HG02973 (cell line): ENCODE measurements around the gene ROBO1.

Source experiments
- ATAC-seq: cut with Tn5 transposase; IDR thresholded peaks from one replicate; pipeline ENCODE4 v1.9.1; 2021; ENCODE audit warnings: moderate library complexity; ENCODE audit not compliant: unreplicated experiment

ROBO1 gene

DNA sequence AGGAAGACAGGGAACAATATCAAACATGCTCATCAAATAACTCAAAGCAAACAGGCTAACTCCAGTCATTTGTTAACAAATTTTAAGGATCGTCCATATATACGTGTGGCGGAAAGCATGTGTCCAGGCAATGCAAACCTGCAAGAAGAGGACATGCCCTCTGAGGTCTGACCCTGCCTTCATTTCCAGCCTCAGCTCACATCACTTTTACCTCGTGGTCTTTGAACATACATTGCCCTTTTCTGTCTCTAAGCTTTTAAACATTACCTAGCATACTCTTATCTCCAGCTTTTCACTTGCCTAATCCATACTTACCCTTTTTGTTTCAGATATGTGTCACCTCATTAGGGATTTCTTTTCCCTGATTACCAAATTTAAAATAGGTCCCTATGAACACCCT lies 944.4 kb downstream of the ROBO1 start:
- no peak for ATAC-seq

DNA sequence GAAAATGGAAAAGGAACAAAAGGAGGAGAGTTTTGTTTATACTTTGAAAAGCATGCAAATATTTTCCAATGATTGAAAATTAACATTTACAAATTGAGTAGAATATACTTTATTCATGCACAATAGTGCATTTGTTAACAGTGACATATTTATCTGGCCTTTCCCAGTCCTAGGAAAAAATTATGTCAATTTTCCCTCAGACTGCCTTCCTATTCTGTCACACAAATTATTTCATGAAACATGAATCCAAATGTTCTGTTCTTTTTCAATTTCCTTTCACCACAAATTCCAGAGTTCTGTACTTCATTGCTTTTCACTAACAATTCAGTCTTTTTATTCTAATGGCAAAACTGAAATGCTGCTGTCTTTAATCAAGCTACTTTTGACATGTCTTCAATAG lies 945.1 kb downstream of the ROBO1 start:
- no peak for ATAC-seq

DNA sequence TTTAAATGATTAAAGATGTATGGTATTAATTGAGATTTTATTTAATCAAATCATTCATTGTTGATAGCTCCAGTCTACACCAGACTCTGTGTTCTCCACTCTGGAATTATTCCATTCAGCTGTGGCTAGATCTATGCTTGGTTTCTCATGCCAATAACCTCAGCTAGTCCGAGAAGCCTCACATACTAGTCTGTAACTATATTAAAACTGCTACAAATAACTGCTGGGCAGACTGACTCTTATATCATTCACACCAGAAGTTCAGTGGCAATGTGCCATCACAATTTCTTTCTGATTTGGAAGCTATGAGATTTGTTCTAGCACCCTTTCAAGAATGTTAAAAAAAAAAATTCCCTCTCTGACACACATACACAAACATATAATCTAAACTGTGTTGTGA lies 947.3 kb downstream of the ROBO1 start:
- ATAC-seq = no peak

DNA sequence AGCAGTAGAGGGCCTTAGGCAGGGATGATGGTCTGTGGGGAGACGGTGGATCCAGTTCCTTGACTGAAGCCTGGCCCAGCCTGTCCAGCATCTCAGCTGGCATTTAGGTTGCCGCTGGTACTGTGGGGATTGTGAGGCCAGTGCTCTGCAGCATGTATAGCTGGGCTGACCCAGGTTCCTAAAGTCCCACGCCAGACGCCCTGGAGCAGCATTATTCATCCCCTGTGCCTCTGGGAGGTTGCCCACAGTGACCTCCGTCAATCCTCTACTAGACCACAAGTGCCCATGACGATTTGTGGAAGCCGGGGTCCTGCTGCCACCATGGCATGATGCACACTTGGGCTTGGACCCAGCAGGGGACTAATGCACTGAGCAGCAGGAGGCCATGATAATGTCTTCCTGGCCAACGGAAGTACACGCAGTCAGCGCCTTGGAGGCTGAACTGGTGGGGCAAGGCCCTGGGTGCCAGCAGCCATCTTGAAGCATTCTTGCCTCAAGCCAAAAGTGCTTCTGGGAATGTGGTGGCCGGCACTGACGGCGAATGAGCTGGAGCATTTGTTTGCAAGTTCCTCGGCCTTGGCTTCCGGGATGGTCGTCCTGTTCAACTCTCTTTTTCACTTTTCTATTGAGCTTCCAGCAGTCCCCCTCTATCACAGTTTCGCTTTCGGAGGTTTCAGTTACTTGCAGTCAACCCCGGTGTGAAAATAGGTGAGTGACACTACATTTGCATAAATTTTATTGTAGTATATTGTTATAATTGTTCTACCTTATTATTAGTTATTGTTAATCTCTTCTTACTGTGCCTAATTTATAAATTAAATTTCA lies 949.4 kb downstream of the ROBO1 start:
- no peak for ATAC-seq

DNA sequence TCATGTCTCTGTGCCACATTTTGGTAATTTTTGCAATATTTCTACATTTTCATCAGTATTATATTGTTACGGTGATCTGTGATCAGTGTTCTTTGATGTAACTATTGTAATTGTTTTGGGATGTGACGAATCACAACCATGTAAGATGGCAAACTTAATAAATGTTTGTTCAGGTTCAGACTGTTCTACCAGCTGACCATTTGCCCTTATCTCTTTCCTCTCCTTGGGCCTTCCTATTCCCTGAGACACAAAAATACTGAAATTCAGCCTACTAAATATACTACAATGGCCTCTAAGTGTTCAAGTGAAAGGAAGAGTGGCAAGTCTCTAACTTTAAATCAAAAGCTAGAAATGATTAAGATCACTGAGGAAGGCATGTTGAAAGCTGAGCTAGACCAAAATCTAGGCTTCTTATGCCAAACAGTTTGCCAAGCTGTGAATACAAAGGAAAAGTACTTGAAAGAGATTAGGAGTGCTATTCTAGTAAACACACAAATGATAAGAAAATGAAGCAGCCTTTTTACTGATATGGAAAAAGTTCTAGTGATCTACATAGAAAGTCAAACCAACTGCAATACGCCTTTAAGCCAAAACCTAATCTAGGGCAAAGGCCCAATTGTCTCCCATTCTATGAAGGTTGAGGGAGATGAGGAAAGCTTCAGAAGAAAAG lies 952.8 kb downstream of the ROBO1 start:
- no peak for ATAC-seq

DNA sequence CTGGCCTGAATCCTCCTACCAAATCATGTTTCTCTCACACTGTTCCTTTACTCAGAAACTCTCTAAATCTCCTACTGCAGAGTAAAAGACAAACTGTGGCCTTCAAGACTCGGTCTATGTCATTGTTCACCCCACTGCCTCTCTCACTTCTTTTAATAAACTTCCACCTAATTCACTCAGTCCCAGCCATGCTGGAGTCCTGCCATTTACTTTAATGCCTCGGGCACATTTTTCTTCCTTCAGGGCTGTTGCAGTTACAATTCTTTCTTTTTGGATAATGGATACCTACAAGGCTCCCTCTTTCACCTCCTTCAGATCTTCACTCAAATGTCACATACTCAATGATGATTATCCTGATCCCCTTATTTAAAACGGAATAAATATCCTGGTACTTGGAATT lies 955.6 kb downstream of the ROBO1 start:
- no peak for ATAC-seq

DNA sequence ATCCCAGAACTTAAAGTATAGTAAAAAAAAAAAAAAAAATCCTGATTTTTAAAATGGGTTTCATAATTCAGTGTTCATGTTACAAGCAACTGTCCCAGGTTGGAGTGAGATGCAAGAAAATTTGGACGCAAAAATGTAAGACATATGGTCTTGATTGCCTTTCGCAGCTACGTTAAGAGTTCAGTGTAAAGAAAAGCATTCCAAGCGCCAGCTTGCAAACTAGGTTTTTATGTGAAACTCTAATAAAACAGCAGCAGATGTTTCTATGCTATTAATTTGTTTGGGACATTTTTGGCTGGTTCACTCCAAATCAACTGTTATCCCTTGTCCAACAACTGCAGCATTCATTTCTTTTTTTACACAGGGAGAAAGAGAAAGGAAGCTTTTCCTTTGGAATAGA lies 957.8 kb downstream of the ROBO1 start:
- no peak for ATAC-seq

DNA sequence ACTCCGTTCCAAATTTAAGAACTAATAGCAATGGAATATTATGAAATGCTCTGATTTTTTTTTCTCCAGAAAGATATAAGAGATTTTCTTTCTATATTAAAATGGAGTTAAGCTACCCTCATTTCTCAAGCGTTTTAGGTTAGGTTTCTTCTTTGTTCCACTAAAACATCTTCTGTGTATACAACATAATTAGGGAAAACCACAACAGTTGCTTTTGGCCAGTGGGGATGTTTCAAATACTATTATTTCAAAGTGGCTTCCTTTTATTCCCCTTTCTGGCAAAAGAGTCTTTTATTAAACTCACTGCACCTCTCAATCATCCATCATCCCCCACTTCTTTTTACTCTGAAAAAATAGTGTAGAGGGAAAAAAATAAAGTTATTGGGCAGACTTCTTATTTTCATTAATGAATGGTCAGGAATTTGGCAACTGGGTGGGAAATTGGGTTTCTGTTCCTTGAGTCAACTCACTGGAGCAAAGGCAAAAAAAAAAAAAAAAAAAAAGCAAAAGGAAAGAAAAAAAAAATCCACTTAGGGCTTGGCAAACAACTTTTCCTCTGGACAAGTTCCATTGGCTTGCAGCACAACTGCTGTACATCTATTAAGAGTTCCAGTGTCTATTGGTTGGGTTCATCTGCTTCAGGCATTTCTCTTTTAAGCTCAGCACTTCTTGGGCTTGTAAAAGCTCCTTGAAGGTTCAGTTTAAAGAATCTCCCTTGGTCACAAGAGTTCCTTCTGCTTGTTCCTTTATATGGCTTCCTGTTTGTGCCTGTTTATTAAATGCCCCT lies 963.4 kb downstream of the ROBO1 start:
- ATAC-seq = no peak

DNA sequence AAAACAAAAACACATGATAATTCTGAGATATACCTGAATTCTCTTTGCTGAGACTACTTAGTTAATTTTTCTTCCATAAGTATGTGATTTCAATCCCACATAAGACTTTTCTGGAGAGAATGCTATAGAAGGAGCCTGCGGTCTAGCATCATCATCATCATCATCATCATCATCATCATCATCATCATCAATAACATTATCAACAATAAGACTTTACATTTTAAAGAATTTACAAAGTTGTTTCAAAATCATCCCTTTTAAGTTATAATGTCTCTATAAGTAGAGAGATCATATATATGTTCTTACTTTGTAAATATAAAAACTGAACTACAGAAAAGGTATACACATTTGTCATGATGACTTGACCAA lies 965.3 kb downstream of the ROBO1 start:
- ATAC-seq = no peak

DNA sequence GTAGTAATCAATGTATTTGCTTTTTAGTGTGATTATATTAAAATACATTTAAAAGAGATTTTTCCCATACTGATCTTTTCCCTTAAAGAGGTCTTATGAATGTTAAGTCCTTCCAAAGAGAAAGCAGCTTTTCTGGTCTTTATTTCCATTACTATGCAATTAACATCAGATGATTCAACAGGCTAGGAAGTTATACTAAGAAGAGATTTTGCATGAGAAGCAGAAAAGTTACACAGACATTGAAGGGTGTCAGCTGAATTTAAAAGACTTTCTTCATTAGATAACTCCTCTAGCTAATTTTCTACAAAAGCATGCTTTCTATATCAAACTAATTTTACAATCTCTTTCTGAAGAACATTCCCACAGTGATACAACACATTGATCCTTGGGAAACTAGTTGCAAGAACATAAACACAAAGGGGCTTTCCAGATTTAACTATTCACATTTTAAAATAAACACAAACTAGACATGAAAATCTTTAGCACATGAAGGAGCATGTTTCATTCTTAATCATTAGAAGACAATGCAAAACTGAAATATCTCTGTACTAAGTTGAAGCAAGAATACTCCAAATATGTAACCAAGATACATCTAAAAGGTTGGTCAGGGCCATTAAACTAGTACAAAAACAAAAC lies 965.8 kb downstream of the ROBO1 start:
- no peak for ATAC-seq

DNA sequence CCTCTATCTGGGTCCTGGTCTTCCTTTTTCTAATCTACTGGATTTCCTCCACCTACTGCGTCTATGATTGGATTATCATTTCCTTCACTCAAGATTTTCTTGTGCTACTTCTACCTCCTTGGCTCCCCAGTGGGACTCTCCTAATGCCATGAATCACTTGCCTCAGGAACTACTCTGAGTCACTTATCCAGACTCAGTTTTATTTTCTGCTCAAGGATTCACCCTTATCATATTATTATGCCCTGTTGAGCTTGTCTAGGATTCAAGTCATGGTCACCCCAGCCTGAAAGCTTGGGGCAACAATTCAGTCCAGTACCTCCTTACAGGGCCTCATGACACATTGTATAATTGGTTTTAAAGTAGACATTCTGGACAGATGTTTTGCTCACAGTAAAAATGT lies 968.1 kb downstream of the ROBO1 start:
- ATAC-seq = no peak

DNA sequence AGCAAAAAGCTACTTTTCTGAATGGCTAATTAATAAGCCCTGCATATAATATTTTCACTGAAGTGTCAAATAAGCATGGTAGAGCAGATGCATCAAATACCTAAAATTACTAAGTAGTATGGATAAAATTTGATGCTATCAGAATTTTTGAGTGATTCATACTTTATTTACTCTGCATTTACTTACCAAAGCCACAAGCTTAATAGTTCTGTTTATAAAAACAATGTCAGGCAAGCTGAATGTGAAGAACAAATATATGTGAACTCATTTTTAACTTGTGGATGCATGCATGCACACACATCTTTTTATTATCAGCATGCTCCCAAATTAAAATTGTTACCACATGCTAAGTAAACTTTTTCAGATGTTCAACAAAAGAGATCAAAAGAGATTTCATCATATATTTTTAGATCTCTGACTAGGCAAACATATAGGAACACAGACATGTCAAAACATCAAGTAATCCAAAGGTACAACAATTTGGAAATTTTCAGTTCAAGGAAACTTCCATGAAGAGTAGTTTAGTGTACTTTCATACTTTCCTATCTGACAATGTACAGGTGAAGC lies 969.4 kb downstream of the ROBO1 start:
- ATAC-seq = no peak

DNA sequence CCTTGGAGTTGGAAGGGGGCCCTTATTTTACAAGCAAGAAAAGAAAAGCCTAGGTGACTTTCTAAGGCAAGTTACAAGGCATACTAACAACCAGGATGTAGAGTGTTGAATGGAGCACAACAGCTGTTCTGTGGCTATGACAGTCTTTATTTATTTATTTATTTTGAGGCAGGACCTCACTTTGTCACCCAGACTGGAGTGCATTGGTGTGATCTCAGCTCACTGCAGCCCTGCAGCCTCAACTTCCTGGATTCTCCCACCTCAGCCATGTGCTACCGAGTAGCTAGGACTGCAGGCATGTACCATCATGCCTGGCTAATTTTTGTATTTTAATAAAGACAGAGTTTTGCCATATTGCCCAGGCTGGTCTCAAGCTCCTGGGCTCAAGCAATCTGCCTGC lies 973.4 kb downstream of the ROBO1 start:
- no peak for ATAC-seq

DNA sequence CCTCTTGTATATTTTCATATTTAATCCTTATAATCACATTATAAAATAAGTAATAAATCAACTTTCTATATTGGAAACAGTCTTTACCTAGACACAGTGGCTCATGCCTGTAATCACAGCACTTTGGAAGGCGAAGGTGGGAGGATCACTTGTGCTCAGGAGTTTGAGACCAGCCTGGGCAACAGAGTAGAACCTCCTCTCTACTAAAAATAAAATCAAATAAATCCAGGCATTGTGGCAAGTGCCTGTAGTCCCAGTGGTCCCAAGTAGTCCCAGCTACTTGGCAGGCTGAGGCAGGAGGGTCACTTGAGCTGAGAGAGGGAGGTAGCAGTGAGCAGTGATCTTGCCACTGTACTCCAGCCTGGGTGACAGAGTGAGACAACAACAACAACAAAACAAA lies 975.1 kb downstream of the ROBO1 start:
- no peak for ATAC-seq

DNA sequence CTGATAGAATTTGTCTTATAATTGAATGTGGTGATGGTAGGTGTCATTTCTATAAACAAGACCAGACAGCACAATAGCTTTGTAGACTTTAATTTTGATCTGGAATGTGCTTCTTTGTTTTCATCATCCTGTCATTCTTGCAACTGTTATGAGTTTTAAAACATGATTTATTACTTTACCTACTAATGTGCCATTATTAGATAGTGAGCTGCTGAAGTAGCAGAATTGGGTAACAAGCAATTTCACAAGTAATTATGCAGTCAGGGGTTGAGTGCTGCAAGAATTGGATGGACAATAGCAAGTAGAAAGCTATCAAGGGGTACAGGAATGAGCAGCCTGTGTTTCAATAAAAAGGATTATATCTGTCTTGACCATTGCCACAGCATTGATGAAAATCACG lies 975.6 kb downstream of the ROBO1 start:
- no peak for ATAC-seq

DNA sequence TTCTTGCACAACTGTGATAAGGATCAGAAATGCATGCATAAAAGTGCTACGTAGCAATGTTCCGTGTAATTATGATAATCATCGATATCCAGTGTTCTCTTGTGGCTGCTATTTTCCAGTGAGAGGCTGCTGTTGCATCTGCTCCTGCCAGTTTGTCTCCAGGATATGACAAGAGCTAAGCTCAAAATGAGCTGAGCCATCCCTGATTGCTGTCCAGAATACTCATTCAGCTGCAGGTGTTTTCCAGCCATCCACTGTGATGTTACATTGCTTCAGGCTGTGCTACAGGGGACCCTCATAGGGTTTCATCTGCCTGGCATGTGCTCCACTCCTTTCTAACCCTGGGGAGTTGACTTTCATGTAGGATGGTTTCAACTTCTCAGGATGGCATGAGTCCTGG lies 976.0 kb downstream of the ROBO1 start:
- no peak for ATAC-seq

DNA sequence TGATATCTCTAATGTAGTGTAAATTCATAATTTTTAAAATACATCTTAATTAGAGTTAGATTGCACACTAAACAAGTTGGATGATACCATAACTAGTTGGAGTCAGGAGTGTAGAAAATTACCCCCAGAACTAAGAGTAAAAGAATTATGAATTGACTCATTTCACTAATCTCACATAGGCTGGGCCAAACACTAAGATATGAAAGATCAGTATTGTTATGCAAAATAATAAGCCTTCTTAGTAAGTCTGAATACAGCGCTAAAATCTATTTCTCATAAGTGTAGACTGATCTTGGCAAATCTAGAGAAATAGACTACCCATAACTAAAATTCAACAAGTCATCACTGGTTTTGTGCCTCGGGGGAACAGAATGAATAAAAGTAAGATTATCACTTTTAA lies 979.0 kb downstream of the ROBO1 start:
- no peak for ATAC-seq

DNA sequence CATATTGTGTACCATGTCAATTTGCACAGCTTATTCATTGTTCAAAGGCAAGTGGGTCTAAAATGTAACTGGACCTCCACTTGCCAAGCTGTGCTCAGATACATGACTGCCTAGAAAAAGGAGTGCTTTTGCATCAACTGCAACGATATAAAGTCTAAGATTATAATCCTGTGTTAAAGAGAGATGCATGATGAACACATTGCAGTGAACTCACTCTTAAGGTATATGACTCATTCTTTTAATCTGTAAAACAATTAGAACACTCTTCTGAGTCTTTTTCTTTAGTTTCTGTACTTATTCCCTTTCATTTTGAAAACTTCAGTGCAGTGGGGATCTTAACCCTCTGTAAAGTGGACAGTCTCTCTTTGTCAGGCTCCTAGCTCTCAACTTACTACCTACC lies 982.8 kb downstream of the ROBO1 start:
- no peak for ATAC-seq

DNA sequence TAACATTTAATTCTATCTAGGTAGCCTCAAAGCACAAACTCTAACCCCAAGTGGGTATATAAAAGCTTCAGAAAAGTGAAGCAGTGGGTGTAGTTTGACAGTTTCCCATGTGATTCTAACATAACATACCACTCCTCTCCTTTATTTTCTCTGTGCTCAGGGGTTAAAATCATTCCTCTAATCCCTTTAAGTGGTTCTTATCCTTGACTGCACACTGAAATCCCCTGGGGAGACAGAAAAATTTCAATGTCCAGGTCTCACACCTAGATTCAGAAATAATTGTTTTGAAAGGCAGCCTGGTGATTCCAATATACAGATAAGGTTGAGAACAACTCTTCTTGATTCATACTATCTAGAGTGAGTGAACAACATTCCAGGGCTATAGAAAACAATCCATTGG lies 986.4 kb downstream of the ROBO1 start:
- no peak for ATAC-seq

DNA sequence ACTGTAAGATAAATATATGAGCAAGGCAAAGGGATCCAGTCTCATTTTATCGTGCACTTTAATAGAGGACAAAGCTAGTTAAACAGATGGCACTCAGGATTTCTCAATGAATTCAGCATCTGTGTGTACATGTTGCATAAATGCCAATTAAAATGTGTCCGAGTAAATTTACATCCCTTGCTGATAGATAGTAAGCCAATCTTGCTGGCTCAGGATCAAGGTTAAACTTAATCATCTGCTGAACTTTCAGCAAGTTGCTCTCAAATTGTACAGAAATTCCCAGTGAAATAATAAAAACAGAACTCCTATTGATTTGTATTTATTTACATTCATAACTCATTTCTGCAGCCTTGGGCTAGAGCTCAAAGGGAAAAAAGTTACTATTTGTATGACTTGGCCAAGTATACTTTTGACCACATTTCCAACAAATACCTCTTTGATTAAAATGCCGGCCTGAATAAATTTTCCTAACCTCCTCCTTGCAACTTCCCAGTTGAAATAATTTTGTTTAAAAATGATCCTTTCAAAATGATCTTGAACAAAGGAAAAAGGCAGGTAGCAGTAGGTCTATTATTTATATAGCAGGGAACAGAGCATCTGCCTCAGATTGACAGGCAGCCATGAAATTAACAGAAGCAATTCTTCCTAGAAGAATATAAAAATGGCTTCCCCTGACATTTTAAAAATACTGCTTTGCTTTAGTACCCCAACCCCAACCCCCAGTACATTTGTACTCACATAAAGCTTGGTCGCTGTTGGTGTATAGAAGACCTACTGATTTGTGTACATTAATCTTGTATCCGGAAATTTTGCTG lies 1001.9 kb downstream of the ROBO1 start:
- ATAC-seq = no peak
